COLO668 (cell line): ENCODE results near the gene KRT86.
A peak's percentile ranks its signal among the peaks of the same experiment; 100 is the strongest.

Source experiments
- DNase-seq: peaks from one replicate; lab custom pipeline; 2025; ENCODE audit not compliant: unreplicated experiment; lab: John Stamatoyannopoulos, UW

Gene KRT86

GRCh38 chr12:52313461-52313860 lies 39.0 kb downstream of the KRT86 start:
- DNase-seq = no peak

- DNase-seq = no peak
These were observed 39.5 kb downstream of the KRT86 start for GRCh38 chr12:52313926-52314325.

GRCh38 chr12:52314511-52314910 lies 40.1 kb downstream of the KRT86 start:
- no peak for DNase-seq

- peak; percentile 12 for DNase-seq
These were observed 41.3 kb downstream of the KRT86 start for GRCh38 chr12:52315721-52316120.

- no peak for DNase-seq
These were observed 41.8 kb downstream of the KRT86 start for GRCh38 chr12:52316290-52316689.

GRCh38 chr12:52316701-52317100 lies 42.3 kb downstream of the KRT86 start:
- no peak for DNase-seq

GRCh38 chr12:52317468-52318052 lies 43.1 kb downstream of the KRT86 start:
- no peak for DNase-seq

GRCh38 chr12:52318241-52318990 lies 44.0 kb downstream of the KRT86 start:
- DNase-seq = no peak

GRCh38 chr12:52319097-52319496 lies 44.7 kb downstream of the KRT86 start:
- peak; percentile 16 for DNase-seq

GRCh38 chr12:52320784-52321400 lies 46.4 kb downstream of the KRT86 start, which contains the start of gene KRT83:
Gene KRT83, minus strand, starts transcription at chr12:52321398. Its CDS starts 63 bp downstream, at chr12:52321335.
- no peak for DNase-seq

- peak; percentile 3 for DNase-seq
These were observed 47.0 kb downstream of the KRT86 start for GRCh38 chr12:52321418-52321817.

- DNase-seq = no peak
These were observed 47.6 kb downstream of the KRT86 start for GRCh38 chr12:52322069-52322468.

GRCh38 chr12:52323001-52323400 lies 48.6 kb downstream of the KRT86 start:
- no peak for DNase-seq

- DNase-seq = no peak
These were observed 49.1 kb downstream of the KRT86 start for GRCh38 chr12:52323416-52324152.

- DNase-seq = no peak
These were observed 49.7 kb downstream of the KRT86 start for GRCh38 chr12:52324153-52324444.

GRCh38 chr12:52327052-52327829 lies 52.8 kb downstream of the KRT86 start:
- DNase-seq = peak; percentile 71

- DNase-seq = no peak
These were observed 53.5 kb downstream of the KRT86 start for GRCh38 chr12:52327830-52328500.

GRCh38 chr12:52331039-52331438 lies 56.6 kb downstream of the KRT86 start:
- no peak for DNase-seq

- DNase-seq = no peak
These were observed 57.4 kb downstream of the KRT86 start for GRCh38 chr12:52331833-52332232.

- no peak for DNase-seq
These were observed 57.9 kb downstream of the KRT86 start for GRCh38 chr12:52332381-52332780.
